ENCODE data around the gene SLC5A11.

DNA sequence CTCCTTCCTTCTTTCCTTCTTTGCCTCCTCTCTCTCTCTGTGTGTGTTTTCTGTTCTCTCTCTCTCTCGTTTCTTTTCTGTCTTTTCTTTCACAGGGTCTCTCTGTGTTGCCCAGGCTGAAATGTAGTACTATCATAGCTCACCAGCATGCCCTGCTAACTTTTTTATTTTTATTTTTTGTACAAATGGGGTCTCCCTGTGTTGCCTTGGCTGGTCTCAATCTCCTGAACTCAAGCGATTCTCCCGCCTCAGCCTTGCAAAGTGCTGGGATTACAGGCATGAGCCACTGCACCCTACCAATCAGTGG lies 1.5 kb downstream of the SLC5A11 start:
- TF ChIP-seq, protein P1, sequence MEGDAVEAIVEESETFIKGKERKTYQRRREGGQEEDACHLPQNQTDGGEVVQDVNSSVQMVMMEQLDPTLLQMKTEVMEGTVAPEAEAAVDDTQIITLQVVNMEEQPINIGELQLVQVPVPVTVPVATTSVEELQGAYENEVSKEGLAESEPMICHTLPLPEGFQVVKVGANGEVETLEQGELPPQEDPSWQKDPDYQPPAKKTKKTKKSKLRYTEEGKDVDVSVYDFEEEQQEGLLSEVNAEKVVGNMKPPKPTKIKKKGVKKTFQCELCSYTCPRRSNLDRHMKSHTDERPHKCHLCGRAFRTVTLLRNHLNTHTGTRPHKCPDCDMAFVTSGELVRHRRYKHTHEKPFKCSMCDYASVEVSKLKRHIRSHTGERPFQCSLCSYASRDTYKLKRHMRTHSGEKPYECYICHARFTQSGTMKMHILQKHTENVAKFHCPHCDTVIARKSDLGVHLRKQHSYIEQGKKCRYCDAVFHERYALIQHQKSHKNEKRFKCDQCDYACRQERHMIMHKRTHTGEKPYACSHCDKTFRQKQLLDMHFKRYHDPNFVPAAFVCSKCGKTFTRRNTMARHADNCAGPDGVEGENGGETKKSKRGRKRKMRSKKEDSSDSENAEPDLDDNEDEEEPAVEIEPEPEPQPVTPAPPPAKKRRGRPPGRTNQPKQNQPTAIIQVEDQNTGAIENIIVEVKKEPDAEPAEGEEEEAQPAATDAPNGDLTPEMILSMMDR (IDR thresholded peaks at IDR 0.05): no peak
- no peak for TF ChIP-seq POLR2A (IDR thresholded peaks at IDR 0.05)

Measured in testis (tissue), 2 donors.